ENCODE results near the gene PHRF1.
"Not testable (repeated sequence)": the region's sequence is repeated elsewhere in the genome, so short reads cannot be mapped to it uniquely, and the experiment has no call there.

PHRF1 gene

DNA sequence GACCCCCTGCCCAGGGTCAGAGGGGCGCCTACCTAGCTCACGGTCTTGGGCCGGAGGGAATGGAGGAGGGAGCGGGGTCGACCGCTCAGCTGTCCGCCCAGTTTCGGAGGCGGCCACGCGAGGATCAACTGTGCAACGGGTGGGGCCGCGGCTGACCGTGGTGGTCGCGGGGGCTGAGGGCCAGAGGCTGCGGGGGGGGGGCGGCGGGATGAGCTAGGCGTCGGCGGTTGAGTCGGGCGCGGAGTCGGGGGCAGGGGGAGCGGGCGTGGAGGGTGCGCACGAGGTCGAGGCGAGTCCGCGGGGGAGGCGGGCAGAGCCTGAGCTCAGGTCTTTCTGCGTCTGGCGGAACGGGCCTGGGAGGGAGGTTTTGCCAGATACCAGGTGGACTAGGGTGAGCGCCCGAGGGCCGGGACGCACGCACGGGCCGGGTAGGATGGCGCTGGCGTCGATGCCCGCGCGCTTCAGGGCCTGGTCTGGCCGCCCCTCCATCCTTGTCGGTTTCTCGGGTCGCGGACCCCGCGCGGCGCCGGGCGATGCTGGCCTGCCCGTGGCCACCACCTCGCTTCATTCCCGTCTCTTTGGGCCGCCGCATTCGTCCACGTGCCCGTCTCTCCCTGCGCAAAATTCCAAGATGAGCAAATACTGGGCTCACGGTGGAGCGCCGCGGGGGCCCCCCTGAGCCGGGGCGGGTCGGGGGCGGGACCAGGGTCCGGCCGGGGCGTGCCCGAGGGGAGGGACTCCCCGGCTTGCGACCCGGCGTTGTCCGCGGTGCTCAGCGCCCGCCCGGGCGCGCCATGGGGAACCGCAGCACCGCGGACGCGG is 60.5 kb downstream of the PHRF1 start, which contains the start of gene DRD4:
DRD4 (plus strand) TSS at position 759 of the 822 bp plus-strand sequence; CDS start at position 795, 36 bp downstream.
- DNase-seq, result no peak

DNA sequence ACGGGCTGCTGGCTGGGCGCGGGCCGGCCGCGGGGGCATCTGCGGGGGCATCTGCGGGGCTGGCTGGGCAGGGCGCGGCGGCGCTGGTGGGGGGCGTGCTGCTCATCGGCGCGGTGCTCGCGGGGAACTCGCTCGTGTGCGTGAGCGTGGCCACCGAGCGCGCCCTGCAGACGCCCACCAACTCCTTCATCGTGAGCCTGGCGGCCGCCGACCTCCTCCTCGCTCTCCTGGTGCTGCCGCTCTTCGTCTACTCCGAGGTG is 61.0 kb downstream of the PHRF1 start:
- no peak for DNase-seq

DNA sequence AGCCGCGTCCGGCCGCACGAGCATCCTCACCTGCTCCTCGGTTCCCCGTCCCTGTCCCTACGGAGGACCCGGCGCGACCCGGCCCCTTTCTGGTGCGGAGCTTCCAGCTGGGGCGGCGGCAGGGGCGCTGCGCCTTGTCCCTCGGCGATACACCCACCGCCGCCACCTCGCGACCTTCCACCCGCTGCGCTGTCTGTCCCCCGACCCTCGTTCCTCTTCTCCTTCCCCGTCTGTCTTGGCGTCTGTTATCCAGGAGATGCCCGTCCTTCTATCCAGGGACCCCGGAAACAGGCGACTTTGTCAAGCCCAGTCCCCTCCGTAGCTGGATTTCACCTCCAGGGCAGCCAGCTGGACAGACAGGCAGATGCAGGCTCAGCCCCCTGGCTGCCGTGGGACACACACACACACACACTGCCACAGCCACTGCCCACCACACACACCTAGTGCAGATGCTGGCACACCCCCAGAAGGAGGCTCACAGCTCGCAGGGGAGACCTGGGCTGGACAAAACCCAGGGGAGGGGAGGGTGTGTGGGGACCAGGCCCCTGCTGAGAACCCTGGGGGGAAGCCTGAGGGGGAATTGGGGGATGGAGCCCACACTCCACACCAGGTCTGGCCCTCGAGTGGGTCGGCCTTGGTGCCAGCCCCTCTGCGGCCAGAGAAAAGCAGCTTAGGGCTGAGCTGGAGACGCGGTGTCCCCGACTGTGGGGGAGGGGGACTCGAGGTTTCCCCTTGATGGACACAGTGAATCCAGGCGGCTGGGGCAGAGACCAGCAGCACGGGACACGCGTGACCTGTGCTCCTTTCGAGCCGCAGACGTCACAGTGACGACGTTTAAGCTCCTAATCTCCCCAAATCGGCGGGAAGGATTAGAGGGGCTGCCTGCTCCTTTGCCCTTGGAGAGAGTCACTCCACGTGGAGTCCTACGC is 61.6 kb downstream of the PHRF1 start:
- no peak for DNase-seq

DNA sequence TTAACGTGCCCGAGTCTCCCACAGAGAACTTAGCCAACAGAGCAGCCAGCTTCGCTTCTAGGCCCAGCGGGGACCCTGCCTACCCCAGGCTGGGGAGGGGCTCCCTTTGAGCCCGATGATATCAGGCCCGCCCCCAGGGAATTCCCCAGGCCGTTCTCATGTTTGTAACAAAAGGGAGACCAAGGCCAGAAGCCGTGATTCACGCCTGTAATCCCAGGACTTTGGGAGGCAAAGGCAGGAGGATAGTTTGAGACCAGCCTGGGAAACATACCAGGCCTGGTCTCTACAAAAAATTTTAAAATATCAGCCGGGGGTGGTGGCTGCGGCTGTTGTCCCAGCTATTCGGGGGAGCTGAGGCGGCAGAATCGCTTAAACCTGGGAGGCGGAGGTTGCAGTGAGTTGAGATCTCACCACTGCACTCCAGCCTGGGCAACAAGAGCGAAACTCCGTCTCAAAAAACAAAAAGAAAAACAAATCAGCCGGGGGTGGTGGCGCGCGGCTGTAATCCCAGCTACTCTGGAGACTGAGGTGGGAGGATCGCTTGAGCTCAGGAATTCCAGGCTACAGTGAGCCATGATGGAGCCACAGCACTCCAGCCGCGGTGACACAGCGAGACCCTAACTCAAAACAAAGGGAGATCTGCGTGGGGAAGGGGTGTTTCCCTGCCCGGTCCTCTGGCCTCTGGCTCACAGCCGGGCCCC is 62.5 kb downstream of the PHRF1 start:
- no peak for DNase-seq

DNA sequence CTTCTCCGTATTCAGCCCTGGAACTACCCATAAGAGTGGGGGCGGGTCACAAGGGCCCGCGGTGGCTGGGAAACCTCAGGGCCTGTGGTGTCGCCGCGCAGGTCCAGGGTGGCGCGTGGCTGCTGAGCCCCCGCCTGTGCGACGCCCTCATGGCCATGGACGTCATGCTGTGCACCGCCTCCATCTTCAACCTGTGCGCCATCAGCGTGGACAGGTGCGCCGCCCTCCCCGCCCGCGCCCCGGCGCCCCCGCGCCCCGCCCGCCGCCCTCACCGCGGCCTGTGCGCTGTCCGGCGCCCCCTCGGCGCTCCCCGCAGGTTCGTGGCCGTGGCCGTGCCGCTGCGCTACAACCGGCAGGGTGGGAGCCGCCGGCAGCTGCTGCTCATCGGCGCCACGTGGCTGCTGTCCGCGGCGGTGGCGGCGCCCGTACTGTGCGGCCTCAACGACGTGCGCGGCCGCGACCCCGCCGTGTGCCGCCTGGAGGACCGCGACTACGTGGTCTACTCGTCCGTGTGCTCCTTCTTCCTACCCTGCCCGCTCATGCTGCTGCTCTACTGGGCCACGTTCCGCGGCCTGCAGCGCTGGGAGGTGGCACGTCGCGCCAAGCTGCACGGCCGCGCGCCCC is 63.2 kb downstream of the PHRF1 start:
- no peak for DNase-seq

DNA sequence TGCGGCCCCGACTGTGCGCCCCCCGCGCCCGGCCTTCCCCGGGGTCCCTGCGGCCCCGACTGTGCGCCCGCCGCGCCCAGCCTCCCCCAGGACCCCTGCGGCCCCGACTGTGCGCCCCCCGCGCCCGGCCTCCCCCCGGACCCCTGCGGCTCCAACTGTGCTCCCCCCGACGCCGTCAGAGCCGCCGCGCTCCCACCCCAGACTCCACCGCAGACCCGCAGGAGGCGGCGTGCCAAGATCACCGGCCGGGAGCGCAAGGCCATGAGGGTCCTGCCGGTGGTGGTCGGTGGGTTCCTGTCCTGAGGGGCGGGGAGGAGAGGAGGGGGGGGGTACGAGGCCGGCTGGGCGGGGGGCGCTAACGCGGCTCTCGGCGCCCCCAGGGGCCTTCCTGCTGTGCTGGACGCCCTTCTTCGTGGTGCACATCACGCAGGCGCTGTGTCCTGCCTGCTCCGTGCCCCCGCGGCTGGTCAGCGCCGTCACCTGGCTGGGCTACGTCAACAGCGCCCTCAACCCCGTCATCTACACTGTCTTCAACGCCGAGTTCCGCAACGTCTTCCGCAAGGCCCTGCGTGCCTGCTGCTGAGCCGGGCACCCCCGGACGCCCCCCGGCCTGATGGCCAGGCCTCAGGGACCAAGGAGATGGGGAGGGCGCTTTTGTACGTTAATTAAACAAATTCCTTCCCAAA is 63.9 kb downstream of the PHRF1 start:
- no peak for DNase-seq

DNA sequence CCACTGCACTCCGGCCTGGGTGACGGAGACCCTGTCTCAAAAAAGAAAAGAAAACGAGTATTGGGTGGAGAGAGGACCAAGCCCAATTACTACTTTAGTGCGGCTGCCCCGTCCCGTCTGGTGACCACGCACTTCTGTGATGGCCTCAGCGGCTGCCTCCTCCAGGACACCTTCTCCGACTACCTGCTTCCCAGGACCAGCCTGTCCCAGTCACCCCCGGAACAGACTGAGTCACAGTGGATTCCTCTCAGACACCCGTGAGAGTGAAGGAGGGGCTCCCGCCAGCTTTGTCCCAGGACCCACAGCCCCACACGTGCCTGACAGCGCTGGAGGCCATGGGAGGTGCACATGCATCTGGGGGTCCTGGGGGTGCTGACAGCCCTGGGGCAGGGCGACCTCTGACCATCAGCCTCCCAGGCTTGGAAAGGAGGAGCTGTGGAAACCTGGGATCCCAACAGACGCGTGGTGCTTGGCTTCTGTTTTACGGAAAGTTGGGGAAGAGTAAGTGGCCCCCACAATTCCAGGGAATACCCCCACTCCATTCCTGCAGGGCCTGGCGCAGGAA is 65.6 kb downstream of the PHRF1 start:
- DNase-seq, result no peak

DNA sequence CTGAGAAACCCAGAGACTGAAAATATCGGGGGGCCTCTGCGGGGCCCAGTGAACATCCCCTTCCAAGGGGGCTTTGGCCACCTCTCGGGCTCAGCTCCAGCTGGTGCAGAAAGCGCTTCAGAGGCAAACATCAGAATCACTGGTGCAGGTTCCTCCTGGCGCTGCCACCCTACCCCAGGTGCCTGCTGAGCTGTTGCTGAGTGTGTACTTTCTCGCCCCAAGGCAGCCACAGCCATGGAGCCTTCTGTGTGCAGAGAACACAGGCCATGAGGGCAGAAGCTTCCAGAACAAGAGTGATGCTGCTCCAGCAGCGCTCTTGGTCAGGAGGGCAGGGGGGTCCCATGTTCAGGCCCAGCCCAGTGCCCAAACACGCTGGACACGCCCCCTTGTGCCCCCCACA is 67.1 kb downstream of the PHRF1 start:
- DNase-seq, result no peak

DNA sequence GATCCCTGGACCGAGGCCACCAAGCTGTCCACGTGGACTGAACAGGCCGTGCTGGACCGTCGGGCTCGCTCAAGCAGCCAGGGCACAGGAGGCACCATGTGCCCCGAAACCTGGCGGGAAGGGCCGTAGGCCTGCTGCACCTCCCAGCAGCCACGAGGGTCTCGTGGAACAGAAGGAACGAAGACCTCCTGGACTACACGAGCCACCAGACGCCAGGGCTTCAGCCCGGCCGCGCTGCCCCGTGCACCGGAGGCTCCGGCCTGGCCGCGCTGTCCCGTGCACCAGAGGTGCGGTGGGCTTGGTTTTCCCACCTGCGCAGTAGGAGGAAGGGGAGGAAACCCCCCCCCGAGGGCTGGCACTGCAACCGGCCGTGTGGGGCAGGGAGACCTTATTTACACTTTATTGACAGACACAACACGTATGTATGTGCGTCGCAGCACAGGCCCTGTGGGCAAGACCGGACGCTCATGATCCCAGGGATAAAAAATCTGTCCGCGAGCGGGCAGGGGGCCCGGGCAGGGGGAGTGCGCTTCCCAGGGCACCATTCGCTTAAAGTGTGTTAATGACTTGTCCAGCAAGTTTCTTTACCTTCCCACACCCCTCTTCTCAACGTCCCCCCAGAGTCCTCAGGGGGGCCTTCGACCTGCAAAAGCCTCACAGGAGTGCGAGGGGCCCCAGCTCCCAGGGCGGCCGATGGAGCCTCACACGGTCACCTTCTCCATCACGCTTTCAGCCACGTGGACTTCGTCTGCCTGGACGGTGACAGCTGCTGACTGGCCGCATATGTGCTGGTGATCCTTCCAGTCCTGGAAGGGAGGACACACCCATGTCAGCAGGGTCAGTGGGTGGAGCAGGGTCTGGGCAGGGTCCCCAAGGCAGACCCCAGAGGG is 67.8 kb downstream of the PHRF1 start:
- no peak for DNase-seq

DNA sequence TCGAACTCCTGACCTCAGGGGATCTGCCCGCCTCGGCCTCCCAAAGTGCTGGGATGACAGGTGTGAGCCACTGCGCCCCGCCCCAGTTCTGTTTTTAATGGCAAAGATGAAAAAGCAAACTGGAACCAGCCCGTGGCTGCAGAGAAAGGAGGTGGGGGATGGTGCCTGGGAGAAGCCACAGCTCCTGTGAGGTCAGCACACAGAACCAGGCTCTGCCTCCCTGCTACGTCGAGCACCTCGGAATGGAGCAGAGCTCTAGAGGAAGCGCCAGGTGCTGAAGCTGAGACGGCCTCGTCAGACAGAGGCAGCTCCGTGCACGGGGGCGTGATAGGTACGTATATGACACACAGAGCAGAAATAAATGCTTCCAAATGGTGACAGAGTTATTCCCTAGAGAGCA is 69.3 kb downstream of the PHRF1 start:
- no peak for DNase-seq

DNA sequence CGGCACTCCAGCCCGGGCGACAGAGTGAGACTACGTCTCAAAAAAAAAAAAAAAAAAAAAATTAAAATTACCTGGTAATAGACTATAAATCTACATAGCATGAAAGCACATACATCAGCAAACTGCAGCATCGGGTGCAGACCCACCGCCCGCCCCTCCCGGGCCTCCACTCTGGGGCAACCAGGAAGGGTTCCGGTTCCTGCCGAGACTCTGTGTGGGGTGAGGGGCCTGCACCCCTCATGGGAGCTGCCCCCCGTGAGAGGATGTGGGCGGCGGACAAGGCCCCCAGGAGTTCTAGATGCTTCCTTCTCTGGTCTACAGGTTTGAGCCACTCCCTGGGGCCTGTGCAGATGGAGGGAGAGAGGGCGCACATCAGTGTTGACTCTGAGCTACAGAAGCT is 69.9 kb downstream of the PHRF1 start:
- no peak for DNase-seq

DNA sequence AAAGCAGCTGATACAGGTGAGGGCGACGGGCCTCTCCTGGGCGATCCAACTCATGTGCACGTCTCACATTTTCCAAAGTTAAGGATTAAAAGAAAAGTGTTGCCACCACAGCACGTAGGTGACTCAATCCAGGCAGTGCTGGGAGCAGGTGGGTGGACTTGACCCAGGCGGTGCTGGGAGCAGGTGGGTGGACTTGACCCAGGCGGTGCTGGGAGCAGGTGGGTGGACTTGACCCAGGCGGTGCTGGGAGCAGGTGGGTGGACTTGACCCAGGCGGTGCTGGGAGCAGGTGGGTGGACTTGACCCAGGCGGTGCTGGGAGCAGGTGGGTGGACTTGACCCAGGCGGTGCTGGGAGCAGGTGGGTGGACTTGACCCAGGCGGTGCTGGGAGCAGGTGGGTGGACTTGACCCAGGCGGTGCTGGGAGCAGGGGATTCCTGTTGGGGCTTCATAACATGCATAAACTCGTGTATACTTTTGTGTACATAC is 71.4 kb downstream of the PHRF1 start:
- DNase-seq, result not testable (repeated sequence)

DNA sequence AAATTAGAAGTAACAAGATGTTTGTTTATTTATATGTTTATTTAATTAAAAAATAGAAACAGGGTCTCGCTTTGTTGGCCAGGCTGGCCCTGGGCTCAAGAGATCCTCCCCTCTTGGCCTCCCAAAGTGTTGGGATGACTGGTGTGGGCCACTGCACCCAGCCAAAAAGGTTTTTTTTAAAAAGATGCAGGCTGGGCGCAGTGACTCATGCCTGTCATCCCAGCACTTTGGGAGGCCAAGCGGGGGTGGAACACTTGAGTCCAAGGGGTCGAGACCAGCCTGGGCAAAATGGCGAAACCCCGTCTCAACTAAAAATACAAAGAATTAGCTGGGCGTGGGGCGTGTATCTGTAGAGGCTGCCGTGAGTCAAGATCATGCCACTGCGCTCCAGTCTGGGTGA is 74.2 kb downstream of the PHRF1 start:
- DNase-seq, result no peak

DNA sequence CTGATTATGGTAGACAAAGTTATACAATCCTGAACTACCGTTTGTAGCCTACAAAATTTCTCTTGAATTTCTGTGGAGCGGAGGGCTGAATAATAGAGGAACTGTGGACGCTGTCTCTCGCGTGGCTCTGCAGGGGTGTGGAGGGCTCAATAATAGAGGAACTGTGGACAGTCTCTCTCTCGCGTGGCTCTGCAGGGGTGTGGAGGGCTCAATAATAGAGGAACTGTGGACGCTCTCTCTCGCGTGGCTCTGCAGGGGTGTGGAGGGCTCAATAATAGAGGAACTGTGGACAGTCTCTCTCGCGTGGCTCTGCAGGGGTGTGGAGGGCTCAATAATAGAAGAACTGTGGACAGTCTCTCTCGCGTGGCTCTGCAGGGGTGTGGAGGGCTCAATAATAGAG is 76.9 kb downstream of the PHRF1 start:
- DNase-seq, result not testable (repeated sequence)

DNA sequence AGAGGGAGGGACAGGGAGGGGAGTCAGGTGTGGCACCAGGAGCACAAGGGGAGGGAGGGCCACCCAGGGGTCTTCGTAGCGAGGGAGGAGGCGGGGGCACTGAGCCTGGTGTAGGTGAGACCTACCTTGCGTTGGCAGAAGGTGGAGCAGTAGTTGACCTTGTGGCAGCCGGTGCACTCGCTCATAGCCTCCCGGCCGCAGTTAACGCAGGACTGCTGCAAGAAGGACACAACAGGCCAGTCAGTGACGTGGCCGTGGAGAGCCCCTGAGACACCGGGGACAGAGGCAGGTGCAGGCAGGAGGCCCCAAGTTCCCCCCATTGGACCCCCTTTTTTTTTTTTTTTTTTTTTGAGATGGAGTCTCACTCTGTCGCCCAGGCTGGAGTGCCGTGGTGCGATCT is 77.6 kb downstream of the PHRF1 start:
- no peak for DNase-seq

DNA sequence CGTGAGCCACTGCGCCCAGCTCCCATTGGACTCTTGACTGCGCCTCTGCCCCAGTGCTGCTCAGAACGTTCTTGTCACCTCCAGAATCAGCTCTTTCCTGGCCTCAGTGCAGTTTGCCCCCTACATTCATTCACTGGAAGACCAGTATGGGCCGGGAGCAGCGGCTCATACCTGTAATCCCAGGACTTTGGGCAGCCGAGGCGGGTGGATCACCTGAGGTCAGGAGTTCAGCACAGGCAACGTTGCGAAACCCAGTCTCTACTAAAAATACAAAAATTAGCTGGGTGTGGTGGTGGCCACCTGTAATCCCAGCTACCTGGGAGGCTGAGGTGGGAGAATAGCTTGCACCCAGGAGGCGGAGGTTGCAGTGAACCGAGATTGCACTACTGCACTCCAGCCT is 78.2 kb downstream of the PHRF1 start:
- DNase-seq, result not testable (repeated sequence)

DNA sequence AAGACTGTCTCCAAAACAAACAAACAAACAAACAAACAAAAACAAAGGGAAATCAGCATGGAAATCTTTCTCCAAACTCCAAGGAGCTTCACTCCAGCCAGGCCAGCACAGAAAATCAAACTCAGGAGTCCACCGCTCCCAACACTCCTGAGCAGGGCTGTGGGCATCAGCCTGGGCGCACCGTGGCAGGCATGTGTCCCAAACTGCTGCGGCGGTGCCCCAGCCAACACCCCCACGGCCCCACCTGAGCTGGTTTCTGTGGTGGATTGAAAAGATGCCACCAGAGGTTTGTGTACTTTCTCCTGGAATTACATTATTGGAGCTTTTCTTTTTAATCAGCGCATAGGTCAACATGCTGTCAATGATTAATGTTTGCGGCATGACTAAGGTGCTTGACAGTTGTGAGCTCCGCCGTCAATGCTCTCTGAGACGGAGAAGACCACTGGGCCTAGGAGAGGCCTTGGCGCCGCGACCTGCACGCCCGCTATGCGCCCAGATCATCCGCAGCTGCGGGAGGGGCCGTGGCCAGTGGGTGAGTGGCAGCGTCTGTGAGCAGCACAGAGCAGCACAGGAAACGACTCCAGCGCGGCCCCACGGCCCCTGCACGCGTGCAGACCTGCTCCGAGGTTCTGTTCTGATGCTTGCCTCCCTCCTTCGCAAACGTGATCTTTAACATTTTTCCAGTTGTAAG is 78.9 kb downstream of the PHRF1 start:
- no peak for DNase-seq

DNA sequence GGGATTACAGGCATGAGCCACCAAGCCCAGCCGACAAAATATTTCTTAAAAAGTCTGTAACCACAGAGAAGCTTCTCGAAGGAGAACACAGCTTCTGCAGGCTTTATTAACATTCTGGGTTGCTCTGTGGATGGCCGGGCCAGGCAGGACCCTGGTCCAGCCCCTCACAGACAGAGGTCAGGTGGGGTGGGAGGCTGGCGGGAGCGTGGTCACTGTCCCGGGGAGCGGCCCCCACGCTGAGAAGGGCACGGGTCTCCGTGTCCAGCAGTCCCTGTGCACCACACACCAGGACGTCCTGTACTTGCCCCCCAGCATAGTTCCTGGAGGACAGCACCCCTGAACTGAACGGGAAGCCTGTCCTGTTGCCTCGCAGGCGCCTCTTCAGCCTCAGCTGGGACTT is 80.2 kb downstream of the PHRF1 start:
- DNase-seq, result no peak

DNA sequence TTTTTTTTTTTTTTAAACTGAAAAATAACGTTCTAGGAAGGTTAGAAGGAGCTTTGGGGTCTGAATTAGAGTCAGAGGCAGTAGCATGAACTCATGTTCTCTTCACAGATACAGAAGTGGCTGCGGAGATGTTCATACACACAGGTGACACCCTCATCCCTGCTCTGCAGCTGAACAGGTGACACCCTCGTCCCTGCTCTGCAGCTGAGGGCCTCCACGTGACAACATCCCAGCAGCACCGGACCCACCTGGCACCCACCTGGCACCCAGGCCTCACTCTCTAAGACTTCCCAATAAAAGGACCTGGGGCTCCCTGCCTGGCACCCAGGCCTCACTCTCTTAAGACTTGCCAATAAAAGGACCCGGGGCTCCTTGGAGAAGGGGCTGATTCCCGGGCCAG is 80.6 kb downstream of the PHRF1 start:
- no peak for DNase-seq

DNA sequence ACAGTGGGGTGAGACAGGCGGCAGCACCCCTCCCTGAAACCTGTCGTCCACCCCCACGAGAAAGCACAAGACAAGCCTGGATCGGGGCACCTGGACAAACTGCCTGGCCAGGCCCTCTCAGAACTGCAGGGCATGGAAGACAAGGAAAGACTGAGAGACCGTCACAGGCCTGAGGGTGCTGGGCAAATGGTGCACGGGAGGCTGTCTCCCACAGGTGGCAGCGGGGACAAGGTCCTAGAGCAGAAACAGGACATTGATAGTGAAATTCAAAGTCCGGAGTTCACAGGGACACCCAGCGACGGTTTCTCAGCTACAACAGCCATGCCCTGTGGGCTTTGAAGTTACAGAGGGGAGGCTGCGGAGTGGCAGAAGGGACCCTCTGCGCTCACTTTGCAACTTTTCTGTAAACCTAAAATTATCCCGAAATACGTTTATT is 81.4 kb downstream of the PHRF1 start:
- DNase-seq, result no peak

Measured in NCI-H446 (cell line).